ENCODE data around the gene FCF1. TPM values are rescaled to one million over a fixed set of nuclear protein-coding genes. Genes with fewer than 3 reads are reported as not detected.

The FCF1 gene
- total and polyA plus RNA-seq, 2 donors from 2014 or later = 19.7 to 49.6 TPM

DNA sequence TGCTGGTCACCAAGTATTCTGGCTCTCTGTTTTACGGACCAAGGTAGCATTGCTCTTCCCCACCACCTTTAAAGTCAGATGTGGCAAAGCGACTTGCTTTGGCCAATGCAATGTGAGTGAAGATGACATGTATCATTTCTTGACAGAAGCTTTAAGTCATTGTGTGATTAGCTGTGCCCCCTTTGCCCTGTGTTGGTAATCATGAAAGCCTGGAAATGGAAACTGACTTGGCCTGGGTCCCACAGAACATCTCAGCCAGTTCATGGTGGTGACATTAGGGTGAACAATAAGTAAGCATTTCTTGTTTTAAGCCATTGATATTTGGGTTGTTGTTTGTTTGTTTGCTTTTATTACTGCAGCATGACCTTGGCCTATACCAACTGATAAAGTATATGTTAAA is 34.3 kb downstream of the FCF1 start:
- no peak for DNase-seq
- intact Hi-C loops (cut with DNase I) = no loop called here
- no peak overlapping the region for H3K27ac ChIP-seq (ENCODE audit: low read depth in 2 of 2, low read length in 2 of 2)

GRCh38 chr14:74754157-74754556 is 41.2 kb downstream of the FCF1 start:
- H3K9me3 ChIP-seq (ENCODE audit: control insufficient read depth in 2 of 3, insufficient read depth in 1 of 3, low read length in 3 of 3) = peaks cover 0 to 2% (median 0%) of the 10 kb centered on the region in 3 donors
- intact Hi-C loops (cut with DNase I) = no loop called here
- no peak for TF ChIP-seq CTCF (IDR thresholded peaks at IDR 0.05; ENCODE audit: borderline replicate concordance, extremely low read depth, insufficient read depth)
- no peak overlapping the region for H3K4me3 ChIP-seq (ENCODE audit: low read length in 3 of 3)
- DNase-seq = no peak
- H3K27ac ChIP-seq (ENCODE audit: low read depth in 2 of 2, low read length in 2 of 2) = no peak overlapping the region
- H3K27me3 ChIP-seq (ENCODE audit: control insufficient read depth, insufficient read depth, low read length) = no peaks in the 10 kb centered on the region
- no peaks in the 10 kb centered on the region for H3K36me3 ChIP-seq (ENCODE audit: control insufficient read depth in 2 of 3, insufficient read depth in 3 of 3, low read length in 3 of 3)
- H3K4me1 ChIP-seq (ENCODE audit: control insufficient read depth in 2 of 3, insufficient read depth in 2 of 3, low read depth in 1 of 3, low read length in 3 of 3) = no peaks in the 10 kb centered on the region
- FAIRE-seq = no peak
- H3K9ac ChIP-seq (ENCODE audit: low read length in 3 of 3) = no peak overlapping the region

More for the DNA sequence above, 34.3 kb downstream of the FCF1 start:
- H3K9ac ChIP-seq (ENCODE audit: low read length in 3 of 3) = no peak overlapping the region
- no peaks in the 10 kb centered on the region for H3K9me3 ChIP-seq (ENCODE audit: control insufficient read depth in 2 of 3, insufficient read depth in 1 of 3, low read length in 3 of 3)
- no peaks in the 10 kb centered on the region for H3K36me3 ChIP-seq (ENCODE audit: control insufficient read depth in 2 of 3, insufficient read depth in 3 of 3, low read length in 3 of 3)
- H3K4me1 ChIP-seq (ENCODE audit: control insufficient read depth in 2 of 3, insufficient read depth in 2 of 3, low read depth in 1 of 3, low read length in 3 of 3) = no peaks in the 10 kb centered on the region
- TF ChIP-seq CTCF (IDR thresholded peaks at IDR 0.05; ENCODE audit: borderline replicate concordance, extremely low read depth, insufficient read depth) = no peak
- no peak for FAIRE-seq
- H3K4me3 ChIP-seq (ENCODE audit: low read length in 3 of 3) = no peak overlapping the region
- H3K27me3 ChIP-seq (ENCODE audit: control insufficient read depth, insufficient read depth, low read length) = no peaks in the 10 kb centered on the region

GRCh38 chr14:74754899-74755298 is 42.0 kb downstream of the FCF1 start:
- FAIRE-seq = no peak
- peaks cover 0 to 2% (median 0%) of the 10 kb centered on the region in 3 donors for H3K9me3 ChIP-seq (ENCODE audit: control insufficient read depth in 2 of 3, insufficient read depth in 1 of 3, low read length in 3 of 3)
- intact Hi-C loops (cut with DNase I) = no loop called here

More at GRCh38 chr14:74754899-74755298, 42.0 kb downstream of the FCF1 start:
- no peak overlapping the region for H3K27ac ChIP-seq (ENCODE audit: low read depth in 2 of 2, low read length in 2 of 2)
- TF ChIP-seq CTCF (IDR thresholded peaks at IDR 0.05; ENCODE audit: borderline replicate concordance, extremely low read depth, insufficient read depth) = no peak
- no peaks in the 10 kb centered on the region for H3K4me1 ChIP-seq (ENCODE audit: control insufficient read depth in 2 of 3, insufficient read depth in 2 of 3, low read depth in 1 of 3, low read length in 3 of 3)
- no peaks in the 10 kb centered on the region for H3K36me3 ChIP-seq (ENCODE audit: control insufficient read depth in 2 of 3, insufficient read depth in 3 of 3, low read length in 3 of 3)
- H3K27me3 ChIP-seq (ENCODE audit: control insufficient read depth, insufficient read depth, low read length) = no peaks in the 10 kb centered on the region
- no peak overlapping the region for H3K4me3 ChIP-seq (ENCODE audit: low read length in 3 of 3)
- DNase-seq = no peak
- no peak overlapping the region for H3K9ac ChIP-seq (ENCODE audit: low read length in 3 of 3)
